ENCODE results near the gene MYH7.
"Not testable (repeated sequence)": the region's sequence is repeated elsewhere in the genome, so short reads cannot be mapped to it uniquely, and the experiment has no call there.

The MYH7 gene

GRCh38 chr14:23430016-23430722 is 5.3 kb downstream of the MYH7 start:
- no peak for DNase-seq

GRCh38 chr14:23428686-23429495 is 6.6 kb downstream of the MYH7 start:
- no peak for DNase-seq

- not testable (repeated sequence) for DNase-seq
Measured at GRCh38 chr14:23425798-23426197, 9.7 kb downstream of the MYH7 start.

GRCh38 chr14:23425169-23425568 is 10.3 kb downstream of the MYH7 start:
- no peak for DNase-seq

- no peak for DNase-seq
Measured at GRCh38 chr14:23423657-23424056, 11.8 kb downstream of the MYH7 start.

GRCh38 chr14:23421594-23421993 is 13.9 kb downstream of the MYH7 start:
- DNase-seq, result no peak

GRCh38 chr14:23419646-23420045 is 15.8 kb downstream of the MYH7 start:
- not testable (repeated sequence) for DNase-seq

GRCh38 chr14:23418021-23418420 is 17.4 kb downstream of the MYH7 start:
- DNase-seq, result no peak

- not testable (repeated sequence) for DNase-seq
Measured at GRCh38 chr14:23417269-23417668, 18.2 kb downstream of the MYH7 start.

- no peak for DNase-seq
Measured at GRCh38 chr14:23416801-23417200, 18.7 kb downstream of the MYH7 start.

GRCh38 chr14:23415821-23416778 is 19.4 kb downstream of the MYH7 start:
- DNase-seq, result no peak

- DNase-seq, result no peak
Measured at GRCh38 chr14:23414906-23415820, 20.3 kb downstream of the MYH7 start.

GRCh38 chr14:23414254-23414653 is 21.2 kb downstream of the MYH7 start:
- DNase-seq, result no peak

- DNase-seq, result no peak
Measured at GRCh38 chr14:23413681-23414080, 21.8 kb downstream of the MYH7 start.

GRCh38 chr14:23411563-23412525 is 23.6 kb downstream of the MYH7 start:
- no peak for DNase-seq

GRCh38 chr14:23409966-23410635 is 25.4 kb downstream of the MYH7 start:
- DNase-seq, result no peak

- no peak for DNase-seq
Measured at GRCh38 chr14:23409475-23409874, 26.0 kb downstream of the MYH7 start.

GRCh38 chr14:23408307-23408630 is 27.2 kb downstream of the MYH7 start:
- no peak for DNase-seq

GRCh38 chr14:23407516-23408306 is 27.7 kb downstream of the MYH7 start, which contains the start of gene MYH6:
MYH6 (minus strand) TSS chr14:23408273; CDS start chr14:23407223, 1,050 bp downstream.
- DNase-seq, result no peak
